Astrocyte of the cerebellum (primary cell): ENCODE data around the gene HAL.
"Not testable (repeated sequence)": the region's sequence is repeated elsewhere in the genome, so short reads cannot be mapped to it uniquely, and the experiment has no call there.

Source experiments
- DNase-seq: peaks from one replicate; pipeline ENCODE4 v3.0.0-alpha.2; 2011; ENCODE audit warnings: low read depth
- H3K4me3 ChIP-seq: 2 replicates; pipeline ENCODE4 v1.5.1; 2011; ENCODE audit warnings: mild to moderate bottlenecking, low read depth, low read length, moderate library complexity
- CTCF ChIP-seq: IDR thresholded peaks from 2 replicates; pipeline ENCODE4 v1.5.1; 2012; ENCODE audit warnings: low read length, low read depth, moderate library complexity, mild to moderate bottlenecking; ENCODE audit errors: missing control alignments
- in situ Hi-C: cut with HindIII; loops from 2 replicates; pipeline ENCODE4 v1.10.0; 2017; ENCODE audit warnings: low sequenced_read_pairs

The HAL gene

GRCh38 chr12:95972832-95973456 is 23.2 kb downstream of the HAL start:
- no peak overlapping the region for H3K4me3 ChIP-seq
- in situ Hi-C loops = no loop called here
- no peak for TF ChIP-seq CTCF
- DNase-seq = no peak

DNA sequence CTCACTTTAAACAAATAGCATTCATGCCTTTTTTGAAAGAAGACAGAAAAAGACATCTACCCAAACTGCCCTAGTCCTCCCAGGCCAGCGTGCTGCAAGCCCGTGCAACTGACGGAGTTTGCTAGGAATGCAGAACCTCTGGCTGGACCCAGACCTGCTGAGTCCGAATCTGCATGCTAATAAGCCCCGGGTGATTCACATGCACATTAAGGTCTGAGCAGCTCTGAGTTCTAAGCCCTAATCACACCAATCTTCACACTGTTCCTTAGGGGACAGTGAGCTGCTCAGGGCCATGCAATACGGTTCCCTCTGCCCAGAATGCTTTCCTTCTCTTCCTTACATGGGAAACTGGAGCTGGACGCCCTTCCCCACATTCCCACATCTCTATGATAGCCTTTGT is 25.2 kb downstream of the HAL start:
- in situ Hi-C loops = no loop called here
- H3K4me3 ChIP-seq = no peak overlapping the region
- DNase-seq = no peak
- TF ChIP-seq CTCF = no peak

DNA sequence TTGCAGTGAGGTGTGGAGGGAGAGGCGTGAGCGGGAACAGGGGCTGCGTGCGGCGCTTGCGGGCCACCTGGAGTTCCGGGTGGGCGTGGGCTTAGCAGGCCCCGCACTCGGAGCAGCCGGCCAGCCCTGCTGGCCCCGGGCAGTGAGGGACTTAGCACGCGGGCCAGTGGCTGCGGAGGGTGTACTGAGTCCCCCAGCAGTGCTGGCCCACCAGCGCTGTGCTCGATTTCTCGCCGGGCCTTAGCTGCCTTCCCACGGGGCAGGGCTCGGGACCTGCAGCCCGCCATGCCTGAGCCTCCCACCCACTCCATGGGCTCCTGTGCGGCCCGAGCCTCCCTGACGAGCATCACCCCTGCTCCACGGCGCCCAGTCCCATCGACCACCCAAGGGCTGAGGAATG is 27.0 kb downstream of the HAL start:
- in situ Hi-C loops, DNase-seq, H3K4me3 ChIP-seq: not testable (repeated sequence)

GRCh38 chr12:95967301-95967700 is 28.8 kb downstream of the HAL start:
- in situ Hi-C loops = no loop called here
- no peak for DNase-seq
- no peak for TF ChIP-seq CTCF
- no peak overlapping the region for H3K4me3 ChIP-seq

- no peak overlapping the region for H3K4me3 ChIP-seq
- no peak for TF ChIP-seq CTCF
- DNase-seq = no peak
- in situ Hi-C loops = no loop called here
Measured at GRCh38 chr12:95966287-95966870, 29.8 kb downstream of the HAL start.

DNA sequence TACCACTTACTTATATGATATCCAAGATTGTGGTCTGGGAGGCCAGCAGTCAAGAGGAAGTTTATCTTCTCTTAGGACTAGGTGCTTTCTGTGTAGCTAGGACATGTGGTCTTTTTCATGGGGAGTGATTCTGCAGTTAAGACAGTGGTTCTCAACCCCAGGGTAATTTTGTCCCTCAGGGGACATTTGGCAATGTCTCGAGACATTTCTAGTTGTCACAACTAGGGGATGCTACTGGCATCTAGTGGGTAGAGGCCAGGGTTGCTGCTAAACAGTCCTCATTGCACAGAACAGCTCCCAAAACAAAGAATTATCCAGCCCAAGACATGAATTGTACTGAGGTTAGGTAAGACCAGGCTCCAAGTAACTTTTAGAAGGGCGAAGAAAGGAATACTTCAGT is 33.0 kb downstream of the HAL start:
- TF ChIP-seq CTCF = no peak
- DNase-seq = no peak
- H3K4me3 ChIP-seq = no peak overlapping the region
- in situ Hi-C loops = no loop called here

DNA sequence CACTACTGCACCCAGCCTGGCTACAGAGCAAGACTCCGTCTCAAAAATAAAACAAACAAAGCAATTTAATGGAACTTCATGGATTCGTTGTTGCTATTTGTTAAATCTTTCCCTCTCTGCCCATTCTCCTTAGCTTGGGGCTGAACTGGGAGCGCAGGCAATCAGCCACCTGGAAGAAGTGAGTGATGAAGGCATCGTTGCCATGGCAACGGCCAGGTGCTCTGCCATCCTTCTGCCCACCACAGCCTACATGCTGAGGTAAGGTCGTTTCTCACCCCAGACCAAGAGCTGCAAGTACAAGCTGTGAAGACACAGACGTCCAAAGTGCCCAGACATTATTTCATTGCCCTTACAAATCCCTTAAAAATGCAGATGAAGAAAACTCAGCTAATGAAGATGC is 33.9 kb downstream of the HAL start:
- H3K4me3 ChIP-seq = no peak overlapping the region
- no peak for DNase-seq
- TF ChIP-seq CTCF = no peak
- in situ Hi-C loops = no loop called here
